ENCODE data around the gene NDEL1.

Gene NDEL1

GRCh38 chr17:8418471-8418870, 17.2 kb upstream of the NDEL1 start:
- DNase-seq = no peak

- DNase-seq = no peak
Observed at GRCh38 chr17:8419305-8419704, 16.4 kb upstream of the NDEL1 start.

GRCh38 chr17:8420041-8420934, 15.4 kb upstream of the NDEL1 start:
- no peak for DNase-seq

- DNase-seq = no peak
Observed at GRCh38 chr17:8421571-8421970, 14.1 kb upstream of the NDEL1 start.

GRCh38 chr17:8426094-8426720, 9.5 kb upstream of the NDEL1 start:
- DNase-seq = no peak

GRCh38 chr17:8426802-8427201, 8.9 kb upstream of the NDEL1 start:
- DNase-seq = no peak

- DNase-seq = no peak
Observed at GRCh38 chr17:8430966-8431365, 4.7 kb upstream of the NDEL1 start.

- DNase-seq = peak; percentile 85
Observed at GRCh38 chr17:8436169-8436843, 622 bp downstream of the NDEL1 start.

GRCh38 chr17:8436844-8437171, 1.1 kb downstream of the NDEL1 start:
- DNase-seq = no peak

- no peak for DNase-seq
Observed at GRCh38 chr17:8438441-8438840, 2.8 kb downstream of the NDEL1 start.

- no peak for DNase-seq
Observed at GRCh38 chr17:8439681-8440080, 4.0 kb downstream of the NDEL1 start.

GRCh38 chr17:8441690-8442089, 6.0 kb downstream of the NDEL1 start:
- DNase-seq = no peak

GRCh38 chr17:8442310-8442709, 6.6 kb downstream of the NDEL1 start:
- DNase-seq = no peak

GRCh38 chr17:8443756-8444155, 8.1 kb downstream of the NDEL1 start:
- no peak for DNase-seq

- DNase-seq = no peak
Observed at GRCh38 chr17:8444494-8444893, 8.8 kb downstream of the NDEL1 start.

- DNase-seq = no peak
Observed at GRCh38 chr17:8445536-8445935, 9.9 kb downstream of the NDEL1 start.

GRCh38 chr17:8447799-8448198, 12.1 kb downstream of the NDEL1 start:
- DNase-seq = no peak

GRCh38 chr17:8448310-8448709, 12.6 kb downstream of the NDEL1 start:
- no peak for DNase-seq

- DNase-seq = no peak
Observed at GRCh38 chr17:8451933-8452614, 16.4 kb downstream of the NDEL1 start.

GRCh38 chr17:8453326-8453725, 17.6 kb downstream of the NDEL1 start:
- DNase-seq = no peak

GRCh38 chr17:8455665-8456209, 20.1 kb downstream of the NDEL1 start:
- DNase-seq = no peak

GRCh38 chr17:8458128-8458527, 22.4 kb downstream of the NDEL1 start:
- DNase-seq = no peak

- no peak for DNase-seq
Observed at GRCh38 chr17:8459107-8459506, 23.4 kb downstream of the NDEL1 start.
